HepG2 (cell line): ENCODE results near the gene ZFAND3. TPM values are rescaled to one million over a fixed set of nuclear protein-coding genes. Genes with fewer than 3 reads are reported as not detected.

Experiments
- ATAC-seq: fragments of 200-7000 bp; cut with Tn5 transposase; 3 replicates; pipeline ENCODE4 v1.9.1; 2020; ENCODE audit warnings: mild to moderate bottlenecking, moderate library complexity
- BruUV-seq: library from RNA; stranded (reverse); fragments of 400-500 nt; replicated peaks from 2 replicates; lab custom pipeline; 2021; lab: Mats Ljungman, UMichigan
- CTCF ChIA-PET: fragments of 300-600 bp; formaldehyde crosslinking; extraction: SDS; loops from one replicate; lab custom pipeline; 2021; ENCODE audit warnings: low total read pairs, inconsistent platforms, low intra/inter-chr PET ratio; lab: Yijun Ruan, JAX
- POLR2A ChIA-PET: fragments of 350-600 bp; sonication (Branson Sonifier 250); formaldehyde crosslinking; loops from one replicate; lab custom pipeline; 2020; ENCODE audit warnings: antibody characterized with exemption, inconsistent platforms; lab: Yijun Ruan, JAX
- DNase-seq: peaks from one replicate; pipeline ENCODE4 v3.0.0-alpha.2; 2015; ENCODE audit warnings: low spot score
- FAIRE-seq: peaks from 3 replicates; lab custom pipeline; 2011; peaks lifted over from hg19 to GRCh38; lab: Jason Lieb, UNC
- H2AFZ ChIP-seq: one replicate; pipeline ENCODE4 v1.6.1; 2011; ENCODE audit warnings: low read length, inconsistent platforms
- H3K27ac ChIP-seq: fragments of 300-600 bp; 3 replicates; pipeline ENCODE4 v1.8.0; 2011; ENCODE audit warnings: mixed run types, mild to moderate bottlenecking, mixed read lengths, low read length, inconsistent platforms; ENCODE audit not compliant: insufficient read depth; ENCODE audit errors: extremely low read length
- H3K27me3 ChIP-seq, 2 experiments: fragments of 200-600 bp in 1 of 2; 2 replicates in 1 of 2; 3 replicates in 1 of 2; pipeline versions ENCODE4 v1.6.0 to v1.8.0; 2011; ENCODE audit warnings: low read length in 2 of 2, mild to moderate bottlenecking in 2 of 2, moderate library complexity in 2 of 2, inconsistent platforms in 1 of 2; ENCODE audit not compliant: insufficient read depth in 2 of 2, control insufficient read depth in 1 of 2
- H3K36me3 ChIP-seq, 2 experiments: fragments of 200-600 bp in 1 of 2; replicated peaks in 1 of 2; 2 replicates in 1 of 2; 3 replicates in 1 of 2; pipeline versions ENCODE4 v1.5.1 to v1.8.0; 2011; ENCODE audit warnings: low read length in 2 of 2, inconsistent platforms in 1 of 2; ENCODE audit not compliant: insufficient read depth in 2 of 2, control insufficient read depth in 1 of 2
- H3K4me1 ChIP-seq: 2 replicates; pipeline ENCODE4 v1.5.1; 2012; ENCODE audit warnings: low read length, inconsistent platforms; ENCODE audit not compliant: insufficient read depth
- H3K4me2 ChIP-seq: 2 replicates; pipeline ENCODE4 v1.6.0; 2011; ENCODE audit warnings: low read depth, low read length, inconsistent platforms
- H3K4me3 ChIP-seq, 3 experiments: fragments of 200-600 bp in 1 of 3; sonication (generic), shearing (Covaris generic) in 1 of 3; replicated peaks in 1 of 3; 2 replicates each; pipeline ENCODE4 v1.5.1; 2011 to 2016; ENCODE audit warnings: low read length in 3 of 3, inconsistent platforms in 2 of 3, low read depth in 2 of 3, mild to moderate bottlenecking in 2 of 3, control low read depth in 1 of 3, mixed read lengths in 1 of 3; ENCODE audit not compliant: insufficient read depth in 1 of 3
- H3K79me2 ChIP-seq: one replicate; pipeline ENCODE4 v1.6.1; 2011; ENCODE audit warnings: low read length, inconsistent platforms; ENCODE audit not compliant: insufficient read depth
- H3K9ac ChIP-seq: 2 replicates; pipeline ENCODE4 v1.6.0; 2011; ENCODE audit warnings: mild to moderate bottlenecking, low read depth, low read length, inconsistent platforms; ENCODE audit not compliant: insufficient read depth
- H3K9me3 ChIP-seq: 2 replicates; pipeline ENCODE4 v1.5.1; 2012; ENCODE audit warnings: mild to moderate bottlenecking, low read length
- H4K20me1 ChIP-seq: 2 replicates; pipeline ENCODE4 v1.6.0; 2011; ENCODE audit warnings: inconsistent platforms, mild to moderate bottlenecking, low read length, moderate library complexity; ENCODE audit not compliant: insufficient read depth
- AHR ChIP-seq: IDR thresholded peaks from 2 replicates; pipeline ENCODE4 v1.6.1; 2018; ENCODE audit warnings: missing genetic modification reagents, missing compliant biosample characterization
- EEA1 ChIP-seq: sonication (generic); formaldehyde crosslinking; IDR thresholded peaks from 2 replicates; pipeline ENCODE4 v1.5.1; 2020; ENCODE audit warnings: mild to moderate bottlenecking, missing genetic modification reagents, borderline replicate concordance
- PITX1 ChIP-seq: sonication (generic); formaldehyde crosslinking; IDR thresholded peaks from 2 replicates; pipeline ENCODE4 v1.5.1; 2020; ENCODE audit warnings: mild to moderate bottlenecking, missing genetic modification reagents
- PLRG1 ChIP-seq: fragments of 450-650 bp; conservative IDR thresholded peaks from 2 replicates; pipeline ENCODE4 v1.6.1; 2016
- TBX2 ChIP-seq: sonication (generic); formaldehyde crosslinking; IDR thresholded peaks from 2 replicates; pipeline ENCODE4 v1.5.0; 2020; ENCODE audit warnings: missing genetic modification reagents, mild to moderate bottlenecking, borderline replicate concordance
- ZFYVE20 ChIP-seq: sonication (generic); formaldehyde crosslinking; IDR thresholded peaks from 2 replicates; pipeline ENCODE4 v1.8.0; 2023; ENCODE audit warnings: low read depth, mild to moderate bottlenecking, moderate library complexity, missing genetic modification reagents, borderline replicate concordance
- ZNF530 ChIP-seq: sonication (generic); formaldehyde crosslinking; IDR thresholded peaks from 2 replicates; pipeline ENCODE4 v1.5.0; 2020; ENCODE audit warnings: low read depth, mild to moderate bottlenecking, missing genetic modification reagents
- ZNF792 ChIP-seq: IDR thresholded peaks from 2 replicates; pipeline ENCODE4 v1.6.1; 2016
- WGBS: methylation state at CpG from one replicate; pipeline ENCODE4 v1.1.6; 2017; ENCODE audit warnings: low lambda C conversion rate; 5-methylcytosine and 5-hydroxymethylcytosine counted together
- in situ Hi-C: cut with HindIII; loops from 2 replicates; pipeline ENCODE4 v1.10.0; 2017; ENCODE audit warnings: low pct_unique_long_range_greater_than_20kb; ENCODE audit not compliant: extremely low pct_ligation_motif_present
- intact Hi-C: fragments of 100-400 bp; cut with micrococcal nuclease; formaldehyde crosslinking; loops from one replicate; pipeline ENCODE4 v1.10.0; 2022; ENCODE audit not compliant: unreplicated experiment
- polyA plus RNA-seq, 8 experiments: library from polyadenylated mRNA; depleted of rRNA in 3 of 8; stranded (reverse) in 7 of 8; unstranded in 1 of 8; fragments of >200 nt; fragmentation: Illumina TruSeq in 4 of 8; extraction: Trizol in 4 of 8; gene quantifications; 2 replicates each; pipeline versions ENCODE4 v1.2.1 to v1.2.3, GENCODE V29; 2011 to 2016; ENCODE audit warnings: low read depth in 4 of 8, missing spikeins in 1 of 8, mixed read lengths in 1 of 8; ENCODE audit not compliant: insufficient read depth in 1 of 8
- total RNA-seq, 5 experiments: library from RNA; depleted of rRNA; stranded (reverse); fragments of >200 nt; fragmentation: Illumina TruSeq; extraction: Trizol; gene quantifications; 2 replicates each; pipeline ENCODE4 v1.2.3, GENCODE V29; 2016; ENCODE audit warnings: low read depth in 1 of 5
- TF ChIP-seq, protein P1 (sequence below): sonication (generic); formaldehyde crosslinking; IDR thresholded peaks from 2 replicates; pipeline ENCODE4 v1.5.0; 2020; ENCODE audit warnings: missing genetic modification reagents
- TF ChIP-seq, protein P2 (sequence below): sonication (generic); formaldehyde crosslinking; IDR thresholded peaks from 2 replicates; pipeline ENCODE4; 2020; ENCODE audit warnings: missing genetic modification reagents, mild to moderate bottlenecking, borderline replicate concordance

Gene ZFAND3
- total and polyA plus RNA-seq, 2 of the 13 experiments (the other 11 are each of a cell fraction or from before 2014, with no cell fraction given), result 16.4 to 17.1 TPM

DNA sequence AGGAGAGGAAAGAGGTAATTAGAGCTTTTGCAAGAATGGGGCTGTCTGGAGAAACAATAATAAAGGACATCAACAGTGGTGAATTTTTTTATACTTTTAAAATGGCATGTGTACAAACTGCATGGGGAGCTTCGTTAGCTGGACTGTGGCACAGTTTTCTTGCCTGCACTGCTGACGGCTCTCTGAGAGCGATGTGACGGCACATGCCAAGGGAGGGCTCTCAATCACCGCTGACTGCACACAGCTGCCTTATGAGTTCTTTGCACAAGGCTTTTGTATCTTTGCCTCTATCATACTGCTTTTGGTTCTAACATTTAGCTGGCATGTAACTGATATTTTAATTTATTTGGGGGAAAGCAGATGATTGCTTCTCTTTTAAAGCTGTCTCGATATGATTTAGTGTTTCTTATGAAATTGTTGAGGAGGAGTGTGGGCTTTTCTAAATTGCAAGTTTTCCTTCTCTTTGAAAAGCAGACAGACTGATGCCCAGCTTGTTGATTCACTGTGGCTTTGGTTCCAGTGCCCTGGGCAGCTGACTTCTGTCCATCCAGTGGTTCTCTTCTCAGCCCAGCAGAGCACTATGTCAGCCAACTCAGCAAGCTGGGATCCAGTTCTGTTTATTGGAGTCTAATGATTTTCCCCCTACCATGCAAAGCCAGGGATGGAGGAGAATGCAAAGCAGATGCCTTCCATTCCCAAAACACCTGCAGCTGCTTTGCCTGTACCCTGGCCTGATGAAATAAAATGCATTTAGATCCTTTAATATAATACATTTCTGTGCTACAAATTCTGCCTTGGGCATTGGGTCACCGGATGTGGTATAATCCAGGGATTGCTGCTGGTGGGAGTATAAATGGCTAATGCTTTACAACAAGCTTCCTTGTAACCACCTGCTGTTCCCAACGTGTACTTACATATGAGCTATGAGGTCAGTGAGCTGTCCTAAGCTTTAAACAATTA, 323.9 kb downstream of the ZFAND3 start:
- 95% methylated on average over 8 of the region's 8 CpGs for WGBS
- DNase-seq, result no peak
- ChIA-PET POLR2A (no interaction called here), CTCF (no interaction called here)
- no peak for FAIRE-seq
- in situ Hi-C loops, result no loop called here
- Histone ChIP-seq H3K4me3 (no peak overlapping the region), H3K27ac (no peak overlapping the region), H3K9me3 (no peaks in the 10 kb centered on the region), H4K20me1 (peaks cover 3% of the 10 kb centered on the region; the same call in 1 of the 2 replicates), H2AFZ (no peak overlapping the region), H3K27me3 (no peaks in the 10 kb centered on the region), H3K36me3 (peaks cover 6 to 28% of the 10 kb centered on the region in 2 experiments; a peak in 3 of 5 replicates), H3K4me2 (no peak overlapping the region), H3K4me1 (peaks cover 21% of the 10 kb centered on the region), H3K79me2 (no peaks in the 10 kb centered on the region), H3K9ac (no peak overlapping the region)
- BruUV-seq, result no TSS peak
- TF ChIP-seq, protein P1, sequence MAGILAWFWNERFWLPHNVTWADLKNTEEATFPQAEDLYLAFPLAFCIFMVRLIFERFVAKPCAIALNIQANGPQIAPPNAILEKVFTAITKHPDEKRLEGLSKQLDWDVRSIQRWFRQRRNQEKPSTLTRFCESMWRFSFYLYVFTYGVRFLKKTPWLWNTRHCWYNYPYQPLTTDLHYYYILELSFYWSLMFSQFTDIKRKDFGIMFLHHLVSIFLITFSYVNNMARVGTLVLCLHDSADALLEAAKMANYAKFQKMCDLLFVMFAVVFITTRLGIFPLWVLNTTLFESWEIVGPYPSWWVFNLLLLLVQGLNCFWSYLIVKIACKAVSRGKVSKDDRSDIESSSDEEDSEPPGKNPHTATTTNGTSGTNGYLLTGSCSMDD, result no peak
- TF ChIP-seq PLRG1 (no peak), TBX2 (no peak), EEA1 (CRISPR knock-in tag) (no peak), ZFYVE20 (CRISPR knock-in tag) (no peak), ZNF530 (CRISPR knock-in tag) (no peak), AHR (CRISPR knock-in tag) (no peak), ZNF792 (CRISPR knock-in tag) (no peak), PITX1 (CRISPR knock-in tag) (no peak)
- TF ChIP-seq, protein P2, sequence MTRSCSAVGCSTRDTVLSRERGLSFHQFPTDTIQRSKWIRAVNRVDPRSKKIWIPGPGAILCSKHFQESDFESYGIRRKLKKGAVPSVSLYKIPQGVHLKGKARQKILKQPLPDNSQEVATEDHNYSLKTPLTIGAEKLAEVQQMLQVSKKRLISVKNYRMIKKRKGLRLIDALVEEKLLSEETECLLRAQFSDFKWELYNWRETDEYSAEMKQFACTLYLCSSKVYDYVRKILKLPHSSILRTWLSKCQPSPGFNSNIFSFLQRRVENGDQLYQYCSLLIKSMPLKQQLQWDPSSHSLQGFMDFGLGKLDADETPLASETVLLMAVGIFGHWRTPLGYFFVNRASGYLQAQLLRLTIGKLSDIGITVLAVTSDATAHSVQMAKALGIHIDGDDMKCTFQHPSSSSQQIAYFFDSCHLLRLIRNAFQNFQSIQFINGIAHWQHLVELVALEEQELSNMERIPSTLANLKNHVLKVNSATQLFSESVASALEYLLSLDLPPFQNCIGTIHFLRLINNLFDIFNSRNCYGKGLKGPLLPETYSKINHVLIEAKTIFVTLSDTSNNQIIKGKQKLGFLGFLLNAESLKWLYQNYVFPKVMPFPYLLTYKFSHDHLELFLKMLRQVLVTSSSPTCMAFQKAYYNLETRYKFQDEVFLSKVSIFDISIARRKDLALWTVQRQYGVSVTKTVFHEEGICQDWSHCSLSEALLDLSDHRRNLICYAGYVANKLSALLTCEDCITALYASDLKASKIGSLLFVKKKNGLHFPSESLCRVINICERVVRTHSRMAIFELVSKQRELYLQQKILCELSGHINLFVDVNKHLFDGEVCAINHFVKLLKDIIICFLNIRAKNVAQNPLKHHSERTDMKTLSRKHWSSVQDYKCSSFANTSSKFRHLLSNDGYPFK (CRISPR knock-in tag), result no peak
- ATAC-seq, result no peak
- intact Hi-C loops, result no loop called here
